ENCODE data around the gene GARIN5A.

- TF ChIP-seq EZH2 (IDR thresholded peaks at IDR 0.05; ENCODE audit: insufficient read depth, poor library complexity, severe bottlenecking) (no peak), EZH2phosphoT487 (IDR thresholded peaks at IDR 0.05; ENCODE audit: insufficient read depth, low read depth) (no peak)
Measured at GRCh38 chr19:50459067-50459456, 17.6 kb downstream of the GARIN5A start.

Measured in GM23248 (cell line).